SK-N-SH (cell line): ENCODE results near the gene LAMC2.

ENCODE experiments used
- CTCF ChIP-seq: fragments of 200-600 bp; sonication (generic); IDR thresholded peaks from 2 replicates; pipeline ENCODE4 v1.6.1; 2017; ENCODE audit warnings: antibody characterized with exemption, mild to moderate bottlenecking, moderate library complexity
- EP300 ChIP-seq, 2 experiments: IDR thresholded peaks; 2 replicates each; pipeline versions ENCODE4 v1.4.0 to v1.6.1; 2012; ENCODE audit warnings: borderline replicate concordance in 1 of 2, low read depth in 1 of 2, low read length in 1 of 2
- EZH2phosphoT487 ChIP-seq: fragments of 200-600 bp; sonication (generic); IDR thresholded peaks from 2 replicates; pipeline ENCODE4 v1.6.1; 2017; ENCODE audit warnings: low read depth, mixed run types, mild to moderate bottlenecking, antibody characterized with exemption, moderate library complexity, borderline replicate concordance
- FOXJ3 ChIP-seq: sonication (generic); formaldehyde crosslinking; IDR thresholded peaks from 2 replicates; pipeline ENCODE4 v1.5.1; 2020; ENCODE audit warnings: mild to moderate bottlenecking, missing genetic modification reagents
- FOXM1 ChIP-seq: IDR thresholded peaks from 2 replicates; pipeline ENCODE4 v1.4.0; 2012; ENCODE audit warnings: low read depth, mild to moderate bottlenecking
- GABPA ChIP-seq: IDR thresholded peaks from 2 replicates; pipeline ENCODE4 v1.4.0; 2012; ENCODE audit warnings: low read depth, mild to moderate bottlenecking
- IRF3 ChIP-seq: fragments of 150-350 bp; IDR thresholded peaks from 2 replicates; pipeline ENCODE4 v1.6.1; 2016; ENCODE audit warnings: mild to moderate bottlenecking, low read depth, low read length
- JUND ChIP-seq: IDR thresholded peaks from 2 replicates; pipeline ENCODE4 v1.4.0; 2012
- RFX5 ChIP-seq: IDR thresholded peaks from 2 replicates; pipeline ENCODE4 v1.6.1; 2012; ENCODE audit warnings: mild to moderate bottlenecking, improper control_type of control experiment, low read length
- RXRA ChIP-seq: IDR thresholded peaks from 2 replicates; pipeline ENCODE4 v1.4.0; 2012; ENCODE audit warnings: low read depth, mild to moderate bottlenecking, borderline replicate concordance
- SIN3A ChIP-seq: IDR thresholded peaks from 2 replicates; pipeline ENCODE4 v1.6.1; 2012; ENCODE audit warnings: low read depth, mild to moderate bottlenecking, low read length, moderate library complexity, borderline replicate concordance
- SMC3 ChIP-seq: IDR thresholded peaks from 2 replicates; pipeline ENCODE4 v1.6.1; 2012; ENCODE audit warnings: low read depth, low read length, improper control_type of control experiment
- TEAD4 ChIP-seq: IDR thresholded peaks from 2 replicates; pipeline ENCODE4 v1.4.0; 2012; ENCODE audit warnings: mild to moderate bottlenecking, borderline replicate concordance; ENCODE audit not compliant: insufficient read depth
- YY1 ChIP-seq: IDR thresholded peaks from 2 replicates; pipeline ENCODE4 v1.4.0; 2012; ENCODE audit warnings: low read depth, mild to moderate bottlenecking

- TF ChIP-seq FOXM1 (no peak), IRF3 (no peak), CTCF (no peak), JUND (no peak), TEAD4 (no peak), FOXJ3 (CRISPR knock-in tag) (no peak), EP300 (IDR thresholded peaks at IDR 0.05; ENCODE audit: borderline replicate concordance in 1 of 2, low read depth in 1 of 2, low read length in 1 of 2) (no peak), YY1 (no peak), RFX5 (no peak), GABPA (no peak), SIN3A (no peak), EZH2phosphoT487 (no peak), RXRA (no peak), SMC3 (no peak)
These were observed 24.7 kb upstream of the LAMC2 start for GRCh38 chr1:183161391-183161790.
